NT2/D1 (cell line): ENCODE results near the gene CERS6.

Source experiments
- SUZ12 ChIP-seq: IDR thresholded peaks from 2 replicates; pipeline ENCODE4 v1.6.1; 2011; ENCODE audit not compliant: insufficient read length, insufficient read depth; ENCODE audit errors: extremely low read depth
- YY1 ChIP-seq: IDR thresholded peaks from 2 replicates; pipeline ENCODE4 v1.6.1; 2011; ENCODE audit not compliant: insufficient read length, insufficient read depth
- ZNF274 ChIP-seq: IDR thresholded peaks from 2 replicates; pipeline ENCODE4 v1.6.1; 2011; ENCODE audit warnings: mild to moderate bottlenecking, low read depth, low read length

DNA sequence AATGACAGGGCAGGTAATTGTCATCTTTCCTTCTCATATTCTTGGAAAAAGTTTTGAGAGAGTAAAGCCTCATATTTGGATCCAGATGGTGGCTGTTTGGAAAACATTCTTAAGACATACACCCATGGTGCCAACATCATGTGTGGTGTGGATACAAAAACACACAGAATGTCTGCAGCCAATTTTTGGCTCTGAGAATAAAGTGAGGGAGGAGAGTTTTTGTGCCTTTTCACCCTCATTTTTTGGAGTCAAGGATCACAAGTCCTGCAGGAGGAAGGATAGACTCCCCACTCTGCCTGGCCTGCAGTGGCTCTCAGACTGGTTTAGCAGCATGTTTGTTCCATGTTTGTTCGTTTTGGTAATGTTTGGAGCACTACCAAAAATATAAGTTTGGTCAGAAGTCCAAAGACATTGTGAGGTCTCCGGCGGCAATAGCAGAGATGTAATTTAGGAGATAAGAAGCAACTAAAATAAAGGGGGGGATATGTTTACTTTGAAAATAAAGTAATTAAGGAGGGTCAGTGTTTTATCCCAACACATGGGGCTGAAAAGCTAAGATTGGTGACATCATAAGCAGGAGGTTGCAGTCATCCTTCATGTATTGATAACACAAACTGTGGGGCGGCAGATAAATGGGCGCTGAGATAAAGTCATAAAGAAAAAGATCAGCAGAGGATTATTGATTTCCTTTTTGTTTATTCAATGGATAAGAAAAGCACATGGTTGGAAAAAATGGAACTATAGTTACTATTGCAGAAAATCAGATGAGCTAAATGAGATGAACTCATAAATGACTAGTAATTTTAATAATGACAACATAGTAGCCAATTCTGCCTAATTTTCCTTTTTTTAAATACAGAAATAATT, 347.0 kb downstream of the CERS6 start:
- no peak for TF ChIP-seq YY1
- no peak for TF ChIP-seq ZNF274
- TF ChIP-seq SUZ12, result no peak
